Endometrial microvascular endothelial cells (primary cell): ENCODE data around the gene NT5M. TPM values are rescaled to one million over a fixed set of nuclear protein-coding genes. Genes with fewer than 3 reads are reported as not detected.
"Not testable (repeated sequence)": the region's sequence is repeated elsewhere in the genome, so short reads cannot be mapped to it uniquely, and the experiment has no call there.

Experiments
- in situ Hi-C: cut with HindIII; loops from 2 replicates; pipeline ENCODE4 v1.10.0; 2017; ENCODE audit warnings: low sequenced_read_pairs, low pct_unique_long_range_greater_than_20kb; ENCODE audit errors: inconsistent ontology term
- total RNA-seq: library from RNA; depleted of rRNA; stranded (reverse); fragments of >200 nt; gene quantifications from one replicate; pipeline ENCODE4 v1.2.3, GENCODE V29; 2015; ENCODE audit errors: inconsistent ontology term

The NT5M gene
- total RNA-seq, 1 donor from 2014 or later = 1.7 TPM

DNA sequence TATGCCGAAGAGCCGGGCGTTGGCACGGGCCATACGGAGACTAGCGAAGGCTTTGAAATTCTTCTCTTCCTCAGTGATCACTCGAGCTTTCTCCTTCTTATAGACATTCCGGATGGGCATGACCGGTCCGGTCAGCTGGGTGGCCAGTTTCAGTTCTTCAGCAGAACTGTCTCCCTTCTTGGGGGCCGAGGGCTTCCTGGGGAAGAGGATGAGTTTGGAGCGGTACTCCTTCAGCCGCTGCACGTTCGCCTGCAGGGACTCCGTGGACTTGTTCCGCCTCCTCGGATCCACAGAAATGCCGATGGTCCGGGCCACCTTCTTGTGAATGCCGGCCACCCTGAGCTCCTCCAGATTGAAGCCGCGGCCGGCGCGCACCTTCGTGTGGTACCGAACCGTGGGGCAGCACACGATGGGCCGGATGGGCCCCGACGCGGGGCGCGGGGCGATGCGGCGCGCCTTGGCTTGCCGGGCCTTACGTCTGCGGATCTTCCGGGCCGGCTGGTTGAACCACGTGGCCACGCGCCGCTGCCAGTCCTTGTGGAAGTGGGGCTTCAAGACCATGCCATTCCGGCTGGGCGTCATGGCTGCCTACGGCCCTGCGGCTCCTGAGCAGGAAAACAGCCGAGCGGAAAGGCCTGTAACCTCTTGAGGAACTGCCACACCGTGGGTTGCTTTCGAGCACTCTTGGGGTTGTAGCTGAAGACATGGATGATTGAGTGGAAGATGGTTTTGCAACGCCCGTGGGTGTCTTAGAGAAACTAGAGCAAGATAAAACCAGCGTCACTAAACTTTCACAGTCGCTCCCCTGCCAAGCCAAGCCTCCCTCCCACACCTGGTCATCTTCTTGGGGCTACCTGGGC, 80.5 kb downstream of the NT5M start:
- in situ Hi-C loops = not testable (repeated sequence)

DNA sequence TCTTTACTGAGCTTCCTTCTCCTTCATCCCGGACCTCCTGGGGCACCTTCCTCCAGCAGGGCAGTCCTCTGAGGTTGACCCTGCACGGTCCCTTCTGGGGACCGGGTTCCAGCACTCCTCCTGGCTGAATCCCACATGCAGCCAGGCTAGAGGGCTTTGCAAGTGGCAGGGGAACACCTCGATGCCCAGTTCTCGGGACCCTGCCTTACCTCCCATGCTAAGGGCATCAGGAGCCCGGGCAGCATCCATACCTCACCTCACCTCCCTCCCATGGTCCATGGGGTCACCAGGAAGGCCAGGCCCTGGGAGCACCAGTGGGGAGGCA, 81.1 kb downstream of the NT5M start:
- in situ Hi-C loops = no loop called here

DNA sequence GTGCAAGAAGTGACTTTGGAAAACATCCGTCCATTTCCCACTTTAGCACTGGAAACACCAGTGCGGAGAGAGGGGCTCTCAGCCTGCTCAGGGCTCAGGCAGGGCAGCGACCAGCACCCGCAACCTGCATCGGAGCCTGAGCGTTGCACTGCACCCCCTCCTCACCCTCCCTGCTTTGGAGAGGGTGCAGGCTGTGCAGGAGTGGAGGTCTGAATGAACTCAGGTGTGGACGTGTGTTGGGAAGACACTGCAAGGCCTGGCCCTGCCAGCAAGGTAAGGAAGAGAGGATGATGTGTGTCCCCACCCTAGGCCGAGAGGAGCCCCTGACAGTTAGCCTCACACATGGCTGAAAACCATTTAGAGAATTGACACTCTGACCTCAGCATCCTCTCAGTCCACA, 81.8 kb downstream of the NT5M start:
- in situ Hi-C loops = no loop called here

DNA sequence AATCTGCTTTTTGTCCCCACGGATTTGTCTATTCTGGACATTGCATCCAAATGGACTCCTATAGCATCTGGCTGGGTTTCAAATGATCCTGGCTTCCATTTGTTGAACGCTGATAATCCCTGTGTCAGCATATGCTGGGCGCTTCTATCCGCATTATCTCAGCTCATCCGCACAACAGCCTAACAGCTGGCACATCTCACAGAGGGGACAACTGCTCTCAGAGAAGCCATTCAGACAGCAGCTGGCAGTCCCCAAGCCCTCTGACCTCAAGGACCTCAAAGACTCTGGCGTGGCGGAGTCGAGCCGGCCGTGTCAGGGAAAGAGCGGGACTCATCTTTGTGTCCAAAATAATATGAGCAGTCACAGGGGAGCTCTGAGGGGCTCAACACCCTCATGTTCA, 82.3 kb downstream of the NT5M start:
- in situ Hi-C loops = no loop called here

DNA sequence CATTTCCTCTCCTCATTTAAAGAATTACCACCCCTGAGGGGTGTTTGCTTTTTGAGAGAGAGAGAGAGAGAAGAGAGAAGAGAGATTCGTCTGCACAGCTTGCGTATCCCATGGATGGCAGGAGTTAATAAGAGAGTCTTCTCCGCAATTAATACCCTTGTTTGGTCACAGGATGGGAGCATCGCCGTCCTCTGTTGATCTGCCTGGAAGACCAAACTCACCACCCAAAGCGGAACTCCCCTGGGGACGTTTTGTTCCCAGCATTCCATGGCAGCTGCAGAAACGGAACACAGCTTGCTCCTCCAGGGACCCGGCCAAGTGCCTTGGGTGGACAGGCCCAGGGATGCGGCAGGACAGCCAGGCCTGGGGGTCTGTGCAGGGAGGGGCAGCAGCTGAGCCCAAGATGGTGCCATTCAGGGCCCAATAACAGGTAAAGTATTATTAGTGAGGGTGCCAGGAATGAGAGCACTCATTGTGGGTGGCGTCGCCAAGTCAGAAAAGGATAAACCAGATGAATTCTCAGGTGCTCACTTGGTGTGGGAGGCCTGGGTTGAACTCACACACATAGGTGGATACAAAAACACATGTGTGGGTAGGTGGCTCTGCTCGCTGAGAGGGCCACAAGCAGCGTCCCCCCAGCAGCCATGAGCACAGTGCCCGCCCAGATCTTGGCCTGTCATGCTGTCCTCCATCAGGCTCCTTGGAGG, 83.1 kb downstream of the NT5M start:
- in situ Hi-C loops = no loop called here

DNA sequence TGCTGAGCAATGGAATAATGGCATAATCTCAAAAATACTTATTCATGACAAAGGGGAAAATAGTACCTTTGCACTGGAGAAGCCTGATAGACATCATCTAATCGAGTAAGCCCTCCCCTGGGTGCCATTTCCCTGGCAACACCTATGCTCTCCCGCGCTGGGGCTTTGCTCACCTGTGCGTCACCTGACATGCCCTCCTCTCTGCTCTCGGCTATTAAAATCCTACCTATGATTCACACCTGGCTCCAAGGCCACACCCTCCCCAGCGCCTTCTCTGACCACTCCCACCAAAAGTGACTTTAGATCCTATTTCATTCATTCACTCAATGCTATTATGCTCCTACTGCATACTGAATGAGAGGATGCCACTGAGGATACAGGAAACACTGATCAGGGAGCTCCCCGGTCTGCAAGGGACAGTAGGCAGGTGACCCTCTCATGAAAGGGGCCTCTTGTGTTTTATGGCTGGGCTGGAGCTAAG, 83.9 kb downstream of the NT5M start:
- in situ Hi-C loops = no loop called here

DNA sequence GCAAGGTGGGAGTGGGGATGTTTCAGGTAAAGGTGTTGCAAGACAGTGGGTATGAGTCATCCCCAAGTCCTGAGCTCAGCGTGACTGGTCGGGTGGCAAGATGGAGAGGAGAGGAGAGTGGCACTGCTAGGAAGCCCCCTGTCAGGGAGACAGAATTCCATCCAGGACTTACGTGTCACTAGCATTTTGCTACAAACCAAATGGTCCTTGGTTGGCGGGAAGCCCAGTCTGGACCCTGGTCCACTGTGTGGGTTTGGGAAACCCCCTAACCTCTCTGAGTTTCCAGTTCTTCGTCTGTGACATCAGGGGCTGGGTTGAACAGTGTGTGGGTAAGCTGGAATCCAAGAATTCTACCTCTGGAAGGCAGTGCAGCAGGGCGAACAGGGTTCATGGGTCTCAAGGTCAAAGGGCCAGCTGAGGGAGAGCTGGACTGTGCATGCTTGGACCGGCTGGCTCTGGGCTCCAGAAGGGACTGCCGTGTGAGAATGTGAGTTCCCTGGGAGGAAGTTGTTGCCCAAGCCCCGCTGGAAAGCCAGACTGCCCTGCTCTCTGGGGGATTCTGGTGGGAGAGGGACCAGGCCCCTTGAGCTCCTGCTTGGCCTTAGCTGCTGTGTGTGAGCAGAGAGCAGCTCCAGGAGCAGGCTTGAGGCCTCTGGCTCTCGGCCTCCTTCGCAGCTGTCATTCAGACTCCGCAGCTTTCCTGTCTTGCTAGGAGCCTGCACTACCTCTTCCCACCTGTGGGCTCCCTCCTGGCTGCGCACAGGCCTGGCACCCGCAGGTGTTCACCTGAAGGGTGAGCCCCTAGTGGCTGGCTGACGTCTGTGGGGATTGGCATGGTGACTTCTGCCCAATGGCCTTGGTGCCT, 84.6 kb downstream of the NT5M start:
- in situ Hi-C loops = no loop called here

DNA sequence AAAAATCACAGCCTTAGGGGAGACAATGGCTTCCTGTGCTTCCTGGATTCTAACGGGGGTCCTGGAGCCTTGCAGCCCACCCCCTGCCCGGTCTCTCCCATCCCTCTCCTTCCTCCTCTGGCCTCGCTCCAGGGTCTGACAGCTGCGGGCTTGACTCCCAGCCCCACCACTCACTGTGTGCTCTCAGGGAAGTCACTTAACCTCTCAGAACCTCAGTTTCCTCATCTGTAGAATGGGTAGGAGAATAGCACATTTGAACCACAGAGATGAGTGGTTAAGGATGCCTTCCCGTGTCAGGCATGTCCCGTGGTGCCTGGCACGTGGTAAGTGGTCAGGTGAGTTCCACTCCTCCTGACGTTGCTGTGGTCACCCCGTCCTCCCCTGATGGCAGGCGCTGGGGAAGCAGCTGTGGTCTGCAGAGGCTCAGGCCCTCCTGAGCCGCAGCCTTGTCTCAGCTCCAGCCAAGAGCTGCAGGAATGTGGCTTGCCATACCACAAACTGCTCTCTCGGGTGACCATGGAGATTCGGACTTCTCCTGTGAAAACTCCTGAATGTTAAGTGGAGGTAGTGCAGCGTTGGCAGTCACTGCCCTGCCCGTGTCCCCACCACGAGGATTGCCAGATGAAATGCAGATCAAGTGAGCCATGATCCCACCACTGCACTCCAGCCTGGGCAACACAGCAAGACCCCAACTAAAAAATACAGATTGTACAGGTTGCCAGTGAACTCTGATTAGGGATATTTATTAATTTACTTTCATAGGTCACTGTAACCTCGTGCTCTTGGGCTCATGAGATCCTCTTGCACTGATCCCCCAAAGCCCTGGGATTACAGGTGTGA, 85.7 kb downstream of the NT5M start:
- in situ Hi-C loops = no loop called here

DNA sequence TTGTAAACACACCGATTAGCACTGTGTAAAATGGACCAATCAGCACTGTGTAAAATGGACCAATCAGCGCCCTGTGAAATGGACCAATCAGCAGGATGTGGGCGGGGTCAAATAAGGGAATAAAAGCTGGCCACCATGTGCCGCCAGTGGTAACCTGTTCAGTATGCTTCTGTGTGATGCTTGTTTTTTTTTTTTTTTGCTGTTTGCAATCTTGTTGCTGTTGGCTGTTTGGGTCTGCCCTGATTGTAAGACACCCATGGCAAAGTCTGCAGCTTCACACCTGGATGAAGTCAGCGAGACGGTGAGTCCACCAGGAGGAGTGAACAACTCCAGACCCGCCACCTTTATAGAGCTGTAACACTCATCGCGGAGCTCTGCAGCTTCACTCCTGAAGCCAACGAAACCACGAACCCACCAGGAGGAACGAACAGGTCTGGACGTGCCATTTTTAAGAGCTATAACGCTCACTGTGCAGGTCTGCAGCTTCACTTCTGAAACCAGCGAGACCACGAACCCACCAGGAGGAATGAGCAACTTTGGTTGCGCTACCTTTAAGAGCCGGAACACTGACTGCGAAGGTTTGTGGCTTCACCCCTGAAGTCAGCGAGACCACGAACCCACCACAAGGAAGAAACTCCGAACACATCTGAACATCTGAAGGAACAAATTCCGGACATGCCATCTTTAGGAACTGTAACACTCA, 88.6 kb downstream of the NT5M start:
- in situ Hi-C loops = no loop called here

DNA sequence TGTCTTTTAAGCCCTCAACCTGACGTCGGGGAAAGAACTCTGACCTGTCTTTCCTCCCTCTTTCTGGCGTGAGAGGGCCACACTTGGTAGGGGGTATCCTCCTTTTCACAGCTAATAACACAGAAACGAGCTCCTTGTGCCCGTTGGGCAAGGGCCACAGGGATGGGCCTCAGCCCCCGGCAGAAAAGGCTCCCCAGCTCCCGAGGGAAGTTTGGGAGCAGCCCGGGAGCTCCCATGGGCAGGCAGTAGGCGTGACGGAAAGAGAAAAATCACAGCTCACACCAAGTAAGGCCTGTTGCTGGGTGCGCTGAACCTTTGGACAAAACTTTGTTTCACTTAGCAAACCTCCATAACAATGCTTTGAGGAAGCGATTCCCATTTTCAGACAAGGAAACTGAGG, 90.8 kb downstream of the NT5M start:
- in situ Hi-C loops = no loop called here

DNA sequence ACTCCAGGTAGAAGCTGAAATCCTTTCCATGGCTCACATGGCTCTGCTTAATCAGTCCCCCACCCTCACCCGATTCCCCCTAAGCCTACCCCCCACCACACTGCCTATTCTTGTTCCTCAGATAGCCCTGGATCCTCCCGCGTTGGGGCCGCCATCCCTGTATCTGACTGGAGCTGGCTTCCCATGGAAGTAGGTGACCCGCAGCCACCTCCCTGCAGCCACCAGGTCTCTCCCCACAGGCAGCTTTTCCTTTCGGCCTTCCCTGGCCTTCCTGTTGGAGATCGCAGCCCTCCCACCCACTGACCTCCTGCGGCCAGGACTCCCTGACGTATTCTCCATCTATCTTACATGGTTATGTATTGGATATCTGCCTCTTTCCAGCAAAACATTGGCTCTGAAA, 91.3 kb downstream of the NT5M start:
- in situ Hi-C loops = no loop called here

DNA sequence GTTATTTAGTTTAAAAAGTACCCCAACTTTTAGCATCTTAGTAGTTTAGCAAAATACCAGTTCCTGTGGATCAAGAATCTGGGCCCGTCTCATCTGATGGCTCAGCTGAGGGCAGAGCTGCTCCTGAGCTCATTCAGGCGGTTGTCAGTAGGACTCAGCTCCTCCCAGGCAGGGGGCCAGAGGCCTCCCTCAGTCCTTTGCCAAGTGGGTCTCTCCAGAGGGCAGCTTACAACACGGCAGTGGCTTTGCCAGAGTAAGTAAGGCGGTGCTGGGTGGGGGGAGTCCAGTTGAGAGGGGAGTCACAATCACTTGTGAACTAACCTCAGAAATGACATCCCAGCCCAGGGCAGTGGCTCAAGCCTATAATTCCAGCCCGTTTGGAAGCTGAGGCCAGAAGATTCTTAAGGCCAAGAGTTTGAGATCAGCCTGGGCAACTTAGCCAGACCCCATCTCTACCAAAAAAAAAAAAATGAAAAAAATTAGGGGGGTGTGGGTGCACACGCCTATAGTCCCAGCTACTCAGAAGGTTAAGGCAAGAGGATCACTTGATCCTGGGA, 92.2 kb downstream of the NT5M start:
- in situ Hi-C loops = no loop called here

DNA sequence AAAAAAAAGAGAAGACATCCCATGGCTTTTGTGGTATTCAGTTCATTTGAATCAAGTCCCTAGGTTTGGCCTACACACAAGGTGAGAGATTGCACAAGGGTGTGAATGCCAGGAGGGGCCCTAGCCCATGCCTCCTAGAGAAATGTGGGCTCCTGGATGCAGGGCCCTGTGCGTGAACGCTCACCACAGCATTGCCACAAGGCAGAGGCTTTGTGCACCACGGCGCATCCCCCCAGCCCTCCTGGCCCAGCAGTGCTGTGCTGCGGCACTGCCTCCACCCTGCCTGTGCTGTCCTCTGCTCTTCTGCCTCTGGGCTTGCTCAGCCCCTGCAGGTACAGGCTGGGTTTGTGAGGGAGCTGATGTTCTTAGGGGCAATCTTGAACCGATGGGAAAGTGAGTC, 92.7 kb downstream of the NT5M start:
- in situ Hi-C loops = no loop called here

Other genes starting within 250 kb of the NT5M start
- gene PLD6, start 97.0 kb upstream of the NT5M start, total RNA-seq = 5.4 TPM
- 39.4 TPM for gene FLCN, start 66.2 kb upstream of the NT5M start, total RNA-seq
- 129 TPM for gene COPS3, start 22.1 kb upstream of the NT5M start, total RNA-seq
- gene MED9, start 173.6 kb downstream of the NT5M start, total RNA-seq = 14.7 TPM
- gene RASD1, start 193.0 kb downstream of the NT5M start, total RNA-seq = 0.65 TPM